H1 (cell line): ENCODE measurements around the gene MIER2. TPM values are rescaled to one million over a fixed set of nuclear protein-coding genes. Genes with fewer than 3 reads are reported as not detected.

Experiments
- CTCF ChIA-PET: fragments of 300-600 bp; sonication (Branson Sonifier 250); formaldehyde crosslinking; loops from one replicate; lab custom pipeline; 2021; ENCODE audit not compliant: partially characterized antibody; lab: Charles Lee
- POLR2A ChIA-PET: fragments of 300-600 bp; sonication (Branson Sonifier 250); formaldehyde crosslinking; loops from one replicate; lab custom pipeline; 2021; ENCODE audit warnings: inconsistent platforms; ENCODE audit not compliant: partially characterized antibody; lab: Charles Lee
- DNase-seq, 2 experiments: peaks; one replicate each; pipeline versions ENCODE4 v3.0.0 to v3.0.0-alpha.2; 2010 to 2022; ENCODE audit warnings: low spot score in 2 of 2, low read depth in 1 of 2, mixed read lengths in 1 of 2
- FAIRE-seq: peaks from 2 replicates; lab custom pipeline; 2011; peaks lifted over from hg19 to GRCh38; lab: Jason Lieb, UNC
- H2AFZ ChIP-seq: 2 replicates; pipeline ENCODE4 v1.8.1; 2012; ENCODE audit warnings: low read length, inconsistent platforms
- H2AK5ac ChIP-seq: 2 replicates; pipeline ENCODE4 v1.6.1; 2013; ENCODE audit warnings: low read depth, low read length
- H2BK120ac ChIP-seq: replicated peaks from 2 replicates; pipeline ENCODE3; 2013; ENCODE audit warnings: low read depth, low read length, inconsistent platforms
- H2BK12ac ChIP-seq: 2 replicates; pipeline ENCODE4 v1.6.1; 2013; ENCODE audit warnings: low read depth, low read length
- H2BK15ac ChIP-seq: 2 replicates; pipeline ENCODE4 v1.6.1; 2013; ENCODE audit warnings: low read length
- H2BK20ac ChIP-seq: 2 replicates; pipeline ENCODE4 v1.6.1; 2013; ENCODE audit warnings: low read length
- H2BK5ac ChIP-seq: 2 replicates; pipeline ENCODE4 v1.6.1; 2013; ENCODE audit warnings: low read depth, low read length
- H3K14ac ChIP-seq: 2 replicates; pipeline ENCODE4 v1.6.1; 2013; ENCODE audit warnings: inconsistent platforms; ENCODE audit not compliant: insufficient read length
- H3K18ac ChIP-seq: 2 replicates; pipeline ENCODE4 v1.6.1; 2013; ENCODE audit warnings: low read length; ENCODE audit errors: extremely low read depth
- H3K23ac ChIP-seq: 2 replicates; pipeline ENCODE4 v1.6.1; 2013; ENCODE audit warnings: inconsistent platforms; ENCODE audit not compliant: insufficient read length
- H3K23me2 ChIP-seq: 2 replicates; pipeline ENCODE4 v1.6.1; 2013; ENCODE audit warnings: low read depth, low read length
- H3K27ac ChIP-seq: 2 replicates; pipeline ENCODE4 v1.6.1; 2011; ENCODE audit warnings: low read depth, low read length, inconsistent platforms
- H3K27me3 ChIP-seq, 4 experiments: replicated peaks in 1 of 4; 1 replicate in 1 of 4; 2 replicates in 3 of 4; pipeline versions ENCODE4 v1.6.1 to v1.8.1; 2011 to 2013; ENCODE audit warnings: low read length in 3 of 4, mild to moderate bottlenecking in 3 of 4, inconsistent platforms in 2 of 4, mixed read lengths in 2 of 4, moderate library complexity in 1 of 4; ENCODE audit not compliant: control insufficient read depth in 3 of 4, insufficient read depth in 3 of 4; ENCODE audit errors: extremely low read depth in 1 of 4
- H3K36me3 ChIP-seq, 4 experiments: 2 replicates each; pipeline versions ENCODE4 v1.6.1 to v1.8.1; 2011 to 2013; ENCODE audit warnings: mild to moderate bottlenecking in 4 of 4, low read length in 3 of 4, moderate library complexity in 2 of 4, control low read depth in 1 of 4, inconsistent platforms in 1 of 4; ENCODE audit not compliant: insufficient read depth in 4 of 4, control insufficient read depth in 2 of 4
- H3K4ac ChIP-seq: replicated peaks from 2 replicates; pipeline ENCODE3; 2013; ENCODE audit warnings: low read length, low read depth, mixed read lengths, inconsistent platforms; ENCODE audit not compliant: insufficient read length
- H3K4me1 ChIP-seq, 4 experiments: replicated peaks in 1 of 4; 1 replicate in 1 of 4; 2 replicates in 3 of 4; pipeline versions ENCODE4 v1.6.1 to v1.8.1; 2011 to 2013; ENCODE audit warnings: low read length in 3 of 4, inconsistent platforms in 2 of 4, mixed read lengths in 1 of 4; ENCODE audit not compliant: insufficient read depth in 4 of 4, control insufficient read depth in 3 of 4
- H3K4me2 ChIP-seq, 2 experiments: 2 replicates each; pipeline versions ENCODE4 v1.6.1 to v1.8.1; 2011 to 2013; ENCODE audit warnings: low read depth in 2 of 2, low read length in 2 of 2, control low read depth in 1 of 2, inconsistent platforms in 1 of 2, mild to moderate bottlenecking in 1 of 2; ENCODE audit not compliant: insufficient read depth in 1 of 2
- H3K4me3 ChIP-seq, 4 experiments: fragments of 200-600, 300-600 bp in 1 of 4; sonication (generic), shearing (Covaris generic), sonication (Bioruptor Twin) in 1 of 4; 2 replicates each; pipeline versions ENCODE4 v1.5.1 to v1.8.1; 2011 to 2016; ENCODE audit warnings: low read length in 4 of 4, low read depth in 3 of 4, control low read depth in 2 of 4, inconsistent platforms in 2 of 4, mild to moderate bottlenecking in 2 of 4, mixed read lengths in 1 of 4, moderate library complexity in 1 of 4; ENCODE audit not compliant: insufficient read depth in 2 of 4; ENCODE audit errors: extremely low read depth in 1 of 4
- H3K56ac ChIP-seq: replicated peaks from 2 replicates; pipeline ENCODE3; 2013; ENCODE audit warnings: low read depth, mild to moderate bottlenecking, mixed read lengths, low read length, inconsistent platforms; ENCODE audit not compliant: insufficient read length
- H3K79me1 ChIP-seq: 2 replicates; pipeline ENCODE4 v1.6.1; 2013; ENCODE audit warnings: low read depth, low read length, control low read depth
- H3K79me2 ChIP-seq, 2 experiments: 2 replicates each; pipeline versions ENCODE4 v1.6.1 to v1.8.1; 2012 to 2013; ENCODE audit warnings: low read length in 2 of 2, mild to moderate bottlenecking in 2 of 2, inconsistent platforms in 1 of 2; ENCODE audit not compliant: insufficient read depth in 2 of 2, control insufficient read depth in 1 of 2
- H3K9ac ChIP-seq, 4 experiments: replicated peaks in 1 of 4; 1 replicate in 1 of 4; 2 replicates in 3 of 4; pipeline versions ENCODE4 v1.6.1 to v1.8.1; 2011 to 2013; ENCODE audit warnings: low read depth in 3 of 4, low read length in 3 of 4, control low read depth in 2 of 4, mild to moderate bottlenecking in 2 of 4, moderate library complexity in 2 of 4, inconsistent platforms in 1 of 4; ENCODE audit errors: extremely low read depth in 1 of 4
- H3K9me3 ChIP-seq, 2 experiments: 2 replicates each; pipeline versions ENCODE4 v1.6.1 to v1.8.1; 2012 to 2013; ENCODE audit warnings: mild to moderate bottlenecking in 2 of 2, moderate library complexity in 2 of 2, control low read depth in 1 of 2, inconsistent platforms in 1 of 2, low read depth in 1 of 2, low read length in 1 of 2, mixed read lengths in 1 of 2; ENCODE audit not compliant: insufficient read depth in 2 of 2
- H4K20me1 ChIP-seq, 2 experiments: replicated peaks in 1 of 2; 2 replicates each; pipeline versions ENCODE3 to v1.8.1; 2011 to 2013; ENCODE audit warnings: inconsistent platforms in 2 of 2, low read length in 2 of 2, mild to moderate bottlenecking in 1 of 2; ENCODE audit not compliant: insufficient read depth in 2 of 2, control insufficient read depth in 1 of 2
- H4K5ac ChIP-seq: 2 replicates; pipeline ENCODE4 v1.6.1; 2013; ENCODE audit warnings: low read length, low read depth, mixed read lengths, inconsistent platforms; ENCODE audit not compliant: insufficient read length
- H4K8ac ChIP-seq: 2 replicates; pipeline ENCODE4 v1.8.0; 2013; ENCODE audit warnings: mild to moderate bottlenecking, moderate library complexity, low read length, inconsistent platforms; ENCODE audit not compliant: insufficient read depth; ENCODE audit errors: extremely low read depth
- H4K91ac ChIP-seq: replicated peaks from 2 replicates; pipeline ENCODE3; 2013; ENCODE audit warnings: low read length, mixed read lengths, inconsistent platforms; ENCODE audit not compliant: insufficient read length
- ASH2L ChIP-seq: fragments of 200-600, 300-600 bp; sonication (generic); IDR thresholded peaks from one replicate; pipeline ENCODE4 v1.7.1; 2017; ENCODE audit warnings: low read length
- CBX8 ChIP-seq: fragments of 300-800, 300-1000 bp; sonication (generic); IDR thresholded peaks from 2 replicates; pipeline ENCODE4 v1.7.1; 2016; ENCODE audit warnings: low read depth, low read length, borderline replicate concordance
- CEBPB ChIP-seq: IDR thresholded peaks from 2 replicates; pipeline ENCODE4 v1.6.1; 2012; ENCODE audit warnings: low read depth, low read length
- EZH2 ChIP-seq: fragments of 200-600 bp; sonication (generic); IDR thresholded peaks from 2 replicates; pipeline ENCODE4 v1.7.1; 2012; ENCODE audit warnings: low read depth, mild to moderate bottlenecking, moderate library complexity, low read length, inconsistent platforms; ENCODE audit not compliant: severe bottlenecking
- JUND ChIP-seq: IDR thresholded peaks from 2 replicates; pipeline ENCODE4 v1.6.1; 2011; ENCODE audit warnings: mild to moderate bottlenecking, improper control_type of control experiment, low read length
- POU5F1 ChIP-seq: IDR thresholded peaks from 2 replicates; pipeline ENCODE4 v1.6.1; 2011; ENCODE audit warnings: low read depth, mild to moderate bottlenecking, low read length, moderate library complexity
- SP4 ChIP-seq: IDR thresholded peaks from 2 replicates; pipeline ENCODE4 v1.6.1; 2012; ENCODE audit warnings: low read length, inconsistent platforms
- TAF7 ChIP-seq: optimal IDR thresholded peaks from 2 replicates; pipeline ENCODE3; 2011; ENCODE audit warnings: low read depth, mild to moderate bottlenecking, inconsistent platforms, low read length, moderate library complexity, borderline replicate concordance
- TCF12 ChIP-seq: IDR thresholded peaks from 2 replicates; pipeline ENCODE4 v1.6.1; 2011; ENCODE audit warnings: low read depth, mild to moderate bottlenecking, low read length
- ZNF274 ChIP-seq: IDR thresholded peaks from 2 replicates; pipeline ENCODE4 v1.7.0; 2012; ENCODE audit warnings: low read length, borderline replicate concordance; ENCODE audit errors: extremely low read depth
- WGBS, 2 experiments: shearing (Covaris generic) in 1 of 2; methylation state at CpG; one replicate each; pipeline versions ENCODE4 v1.1.6 to v1.1.7; 2013 to 2015; ENCODE audit warnings: low lambda C conversion rate in 2 of 2, mixed read lengths in 2 of 2, inconsistent platforms in 1 of 2, low coverage in 1 of 2, missing lambda C conversion rate in 1 of 2; ENCODE audit not compliant: insufficient replicate concordance in 2 of 2, insufficient coverage in 1 of 2, insufficient read length in 1 of 2; ENCODE audit errors: extremely low coverage in 1 of 2, missing lambda C conversion rate in 1 of 2; 5-methylcytosine and 5-hydroxymethylcytosine counted together
- polyA plus RNA-seq, 7 experiments: library from polyadenylated mRNA; depleted of rRNA in 3 of 7; stranded (reverse) in 5 of 7; unstranded in 2 of 7; fragments of >200 nt in 5 of 7; fragments of 200-250 nt in 2 of 7; gene quantifications; 1 replicate in 5 of 7; 2 replicates in 1 of 7; 4 replicates in 1 of 7; pipeline versions ENCODE4 v1.2.1 to v1.2.3, GENCODE V29; 2011 to 2013; ENCODE audit warnings: missing spikeins in 2 of 7, mixed read lengths in 2 of 7
- total RNA-seq: library from RNA; stranded (reverse); fragmentation: NEBNext Ultra II Directional; extraction: Animal tissue kit (Norgen Biotek cat#: 25700); gene quantifications from 2 replicates; pipeline ENCODE4 v1.2.1, GENCODE V29; 2021
- TF ChIP-seq, protein P1 (sequence below): IDR thresholded peaks from 2 replicates; pipeline ENCODE4 v1.6.1; 2012; ENCODE audit warnings: low read length, inconsistent platforms

Gene MIER2
- total and polyA plus RNA-seq, 2 of the 8 experiments (the other 6 are each of a cell fraction or from before 2014, with no cell fraction given): 30.3 to 48.3 TPM

GRCh38 chr19:341386-342127 lies 3.0 kb downstream of the MIER2 start:
- H4K5ac ChIP-seq: no peak overlapping the region
- no peak overlapping the region for H3K23ac ChIP-seq
- no peak overlapping the region for H2BK20ac ChIP-seq
- peak overlapping the region in 1 of 4 experiments; percentile 67; a peak in 1 of 8 replicates for H3K4me3 ChIP-seq
- no peaks in the 10 kb centered on the region for H3K9me3 ChIP-seq
- H4K91ac ChIP-seq: no peak overlapping the region
- H2AFZ ChIP-seq: no peak overlapping the region
- no peaks in the 10 kb centered on the region; a peak in 3 of 8 replicates for H3K36me3 ChIP-seq
- no peak overlapping the region for H3K27ac ChIP-seq
- no peak overlapping the region for H2BK12ac ChIP-seq
- H2BK120ac ChIP-seq: no peak overlapping the region
- no peak overlapping the region for H3K9ac ChIP-seq
- CTCF ChIA-PET: interaction anchor here (2.8 kb wide), 1 partner anchor 46 kb away, joined by 7 read pairs; no protein-coding TSS in a partner anchor
- FAIRE-seq (no peak), DNase-seq (no peak)
- H3K4me1 ChIP-seq: peaks cover 0 to 15% (median 9%) of the 10 kb centered on the region in 4 experiments; a peak in 6 of 7 replicates
- H3K18ac ChIP-seq: peak overlapping the region; percentile 2; the same call in 1 of the 2 replicates
- H2BK15ac ChIP-seq: no peak overlapping the region
- peaks cover 0 to 7% (median 4%) of the 10 kb centered on the region in 4 experiments; a peak in 3 of 7 replicates for H3K27me3 ChIP-seq
- H3K79me1 ChIP-seq: peaks cover 20% of the 10 kb centered on the region
- no peak overlapping the region; the same call in 1 of the 2 replicates for H4K8ac ChIP-seq
- peak overlapping the region; percentile 1 to 30; a peak in 2 of 4 replicates for H3K4me2 ChIP-seq
- peaks cover 9% of the 10 kb centered on the region; the same call in 1 of the 2 replicates for H3K23me2 ChIP-seq
- peaks cover 20 to 45% of the 10 kb centered on the region in 2 experiments for H4K20me1 ChIP-seq
- POLR2A ChIA-PET: interaction anchor here (1.3 to 1.7 kb wide), 2 partner anchors 31 to 46 kb away, joined by 3 to 4 read pairs; no protein-coding TSS in a partner anchor
- no peak overlapping the region for H3K14ac ChIP-seq
- no peak overlapping the region for H3K56ac ChIP-seq
- no peak overlapping the region; the same call in 1 of the 2 replicates for H2BK5ac ChIP-seq
- no peak overlapping the region for H3K4ac ChIP-seq
- no peak overlapping the region for H2AK5ac ChIP-seq
- peaks cover 57 to 73% of the 10 kb centered on the region in 2 experiments for H3K79me2 ChIP-seq
- 91% methylated on average over 12 of the region's 12 CpGs; no CpG with 5 or more reads in 1 of the 2 experiments for whole genome bisulfite sequencing, 2 experiments
- TF ChIP-seq CBX8 (no peak), EZH2 (no peak), CEBPB (no peak), ASH2L (no peak), SP4 (no peak), POU5F1 (no peak), TCF12 (no peak), ZNF274 (no peak), JUND (no peak), TAF7 (no peak)
- TF ChIP-seq, protein P1, sequence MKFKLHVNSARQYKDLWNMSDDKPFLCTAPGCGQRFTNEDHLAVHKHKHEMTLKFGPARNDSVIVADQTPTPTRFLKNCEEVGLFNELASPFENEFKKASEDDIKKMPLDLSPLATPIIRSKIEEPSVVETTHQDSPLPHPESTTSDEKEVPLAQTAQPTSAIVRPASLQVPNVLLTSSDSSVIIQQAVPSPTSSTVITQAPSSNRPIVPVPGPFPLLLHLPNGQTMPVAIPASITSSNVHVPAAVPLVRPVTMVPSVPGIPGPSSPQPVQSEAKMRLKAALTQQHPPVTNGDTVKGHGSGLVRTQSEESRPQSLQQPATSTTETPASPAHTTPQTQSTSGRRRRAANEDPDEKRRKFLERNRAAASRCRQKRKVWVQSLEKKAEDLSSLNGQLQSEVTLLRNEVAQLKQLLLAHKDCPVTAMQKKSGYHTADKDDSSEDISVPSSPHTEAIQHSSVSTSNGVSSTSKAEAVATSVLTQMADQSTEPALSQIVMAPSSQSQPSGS: no peak
